Ishikawa (cell line): ENCODE data around the gene USP12.

Experiments used
- CEBPB ChIP-seq: IDR thresholded peaks from 2 replicates; pipeline ENCODE4 v1.6.1; 2012
- CREB1 ChIP-seq: IDR thresholded peaks from 2 replicates; pipeline ENCODE4 v1.6.1; 2012; ENCODE audit warnings: low read depth
- EGR1 ChIP-seq: IDR thresholded peaks from 2 replicates; pipeline ENCODE4 v1.6.1; 2012
- EP300 ChIP-seq: IDR thresholded peaks from 2 replicates; pipeline ENCODE4 v1.6.1; 2012; ENCODE audit warnings: borderline replicate concordance
- FOXM1 ChIP-seq: IDR thresholded peaks from 2 replicates; pipeline ENCODE4 v1.6.1; 2012; ENCODE audit warnings: low read depth, borderline replicate concordance
- MAX ChIP-seq: IDR thresholded peaks from 2 replicates; pipeline ENCODE4 v1.6.1; 2012
- NFIC ChIP-seq: IDR thresholded peaks from 2 replicates; pipeline ENCODE4 v1.6.1; 2012
- RAD21 ChIP-seq: IDR thresholded peaks from 2 replicates; pipeline ENCODE4 v1.6.1; 2012; ENCODE audit warnings: low read depth
- REST ChIP-seq: IDR thresholded peaks from 2 replicates; pipeline ENCODE4 v1.6.1; 2012; ENCODE audit warnings: low read depth, mild to moderate bottlenecking
- TAF1 ChIP-seq: IDR thresholded peaks from 2 replicates; pipeline ENCODE4 v1.6.1; 2012; ENCODE audit warnings: low read depth, mild to moderate bottlenecking
- TCF12 ChIP-seq: IDR thresholded peaks from 2 replicates; pipeline ENCODE4 v1.6.1; 2012; ENCODE audit warnings: low read depth
- TEAD4 ChIP-seq: IDR thresholded peaks from 2 replicates; pipeline ENCODE4 v1.6.1; 2012
- USF1 ChIP-seq: IDR thresholded peaks from 2 replicates; pipeline ENCODE4 v1.6.1; 2012
- YY1 ChIP-seq: IDR thresholded peaks from 2 replicates; pipeline ENCODE4 v1.6.1; 2012; ENCODE audit warnings: low read depth
- ZBTB7A ChIP-seq: IDR thresholded peaks from 2 replicates; pipeline ENCODE4 v1.6.1; 2012; ENCODE audit warnings: low read depth

The USP12 gene

GRCh38 chr13:27086599-27087265 is 84.9 kb downstream of the USP12 start:
- TF ChIP-seq ZBTB7A: no peak

- TF ChIP-seq TEAD4 (no peak), REST (no peak), TCF12 (no peak), NFIC (no peak), FOXM1 (no peak), TAF1 (no peak)
These were observed 88.4 kb downstream of the USP12 start for GRCh38 chr13:27083183-27083582.

- TF ChIP-seq TEAD4: no peak
- no peak for TF ChIP-seq TCF12
- no peak for TF ChIP-seq NFIC
- TF ChIP-seq EP300: no peak
- TF ChIP-seq YY1: no peak
- TF ChIP-seq FOXM1: no peak
- TF ChIP-seq CEBPB: no peak
- no peak for TF ChIP-seq MAX
These were observed 89.5 kb downstream of the USP12 start for GRCh38 chr13:27081893-27082679.

GRCh38 chr13:27080018-27080948 is 91.3 kb downstream of the USP12 start:
- no peak for TF ChIP-seq CEBPB
- no peak for TF ChIP-seq TCF12
- no peak for TF ChIP-seq REST
- TF ChIP-seq USF1: no peak
- no peak for TF ChIP-seq EP300
- no peak for TF ChIP-seq MAX
- no peak for TF ChIP-seq TAF1
- TF ChIP-seq CREB1: no peak
- TF ChIP-seq ZBTB7A: no peak
- TF ChIP-seq NFIC: no peak
- TF ChIP-seq TEAD4: no peak
- TF ChIP-seq RAD21: no peak

GRCh38 chr13:27079421-27079958 is 92.1 kb downstream of the USP12 start:
- no peak for TF ChIP-seq TCF12
- TF ChIP-seq NFIC: no peak
- TF ChIP-seq USF1: no peak
- TF ChIP-seq FOXM1: no peak
- TF ChIP-seq CREB1: no peak
- TF ChIP-seq EGR1: no peak
- TF ChIP-seq CEBPB: no peak
- TF ChIP-seq YY1: no peak
- TF ChIP-seq ZBTB7A: no peak
- no peak for TF ChIP-seq EP300
- TF ChIP-seq RAD21: no peak
- TF ChIP-seq REST: no peak
- TF ChIP-seq MAX: no peak
- TF ChIP-seq TAF1: no peak
- no peak for TF ChIP-seq TEAD4
